Fibroblast of the conjunctiva (primary cell): ENCODE measurements around the gene PDYN.

Experiments
- DNase-seq: peaks from one replicate; pipeline ENCODE4 v3.0.0-alpha.2; 2010; ENCODE audit warnings: low read depth

Gene PDYN

GRCh38 chr20:1934721-1935573 lies 58.9 kb downstream of the PDYN start:
- DNase-seq, result peak; percentile 77

- DNase-seq, result peak; percentile 77
These were observed 59.7 kb downstream of the PDYN start for GRCh38 chr20:1934156-1934555.

DNA sequence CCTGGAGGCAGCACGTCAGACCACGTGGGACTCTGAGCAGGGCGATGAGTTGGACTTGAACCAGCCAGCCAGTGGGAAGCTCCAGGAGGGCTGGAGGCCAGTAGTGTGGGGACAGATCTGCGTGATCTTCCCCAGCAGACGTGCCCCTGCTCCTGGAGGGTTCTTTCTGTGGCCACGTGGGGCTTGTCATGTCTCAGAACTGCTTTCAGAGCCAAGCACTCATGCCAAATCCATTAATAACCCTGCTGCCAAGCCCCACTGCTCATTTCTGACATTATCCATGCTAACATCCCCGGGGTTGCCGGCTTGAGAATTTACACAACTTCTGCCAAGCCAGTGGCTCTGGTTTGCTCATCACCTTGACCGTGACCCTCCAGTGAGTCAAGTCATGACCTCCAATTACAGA lies 60.4 kb downstream of the PDYN start:
- DNase-seq, result peak; percentile 20

- no peak for DNase-seq
These were observed 60.9 kb downstream of the PDYN start for GRCh38 chr20:1932971-1933370.

GRCh38 chr20:1931830-1932229 lies 62.0 kb downstream of the PDYN start:
- no peak for DNase-seq

DNA sequence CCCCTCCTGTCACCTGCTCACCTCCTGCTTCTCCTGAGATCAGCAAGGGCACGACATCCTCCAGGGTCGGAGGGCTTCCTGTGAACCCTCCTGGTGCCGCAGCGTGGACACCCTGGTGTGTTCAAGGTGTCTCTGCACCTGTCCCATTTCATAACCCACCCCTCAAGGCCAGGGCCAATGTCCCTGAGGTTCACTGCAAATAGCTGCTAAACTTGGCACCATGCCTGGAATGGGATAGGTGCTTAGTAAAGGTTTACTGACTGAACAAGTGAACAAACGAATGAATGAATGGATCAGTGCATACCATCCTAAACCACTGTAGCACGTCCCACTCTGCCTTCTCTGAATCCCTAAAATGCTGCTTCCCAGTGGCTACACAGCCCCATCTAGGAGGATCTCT lies 63.7 kb downstream of the PDYN start:
- DNase-seq, result no peak

DNA sequence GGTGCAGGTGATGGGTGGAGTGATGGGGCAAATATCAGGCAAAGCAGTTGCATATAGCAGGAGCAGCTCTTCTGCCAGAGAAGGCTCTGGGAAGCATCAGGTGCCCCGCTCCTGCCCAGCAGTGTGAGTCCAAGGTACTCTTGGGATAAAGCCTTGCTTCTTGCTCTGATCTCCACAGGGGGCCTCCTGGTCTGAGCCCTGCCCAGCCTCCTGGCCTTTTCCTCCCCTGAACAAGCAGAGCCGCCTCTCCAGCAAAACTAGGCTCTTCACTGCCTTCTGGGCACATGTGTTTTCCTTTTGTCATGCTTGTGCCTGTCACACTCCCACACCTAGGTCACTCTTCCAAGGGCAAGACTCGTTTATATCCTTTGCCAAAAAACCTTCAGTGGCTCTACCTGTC lies 64.4 kb downstream of the PDYN start:
- no peak for DNase-seq

DNA sequence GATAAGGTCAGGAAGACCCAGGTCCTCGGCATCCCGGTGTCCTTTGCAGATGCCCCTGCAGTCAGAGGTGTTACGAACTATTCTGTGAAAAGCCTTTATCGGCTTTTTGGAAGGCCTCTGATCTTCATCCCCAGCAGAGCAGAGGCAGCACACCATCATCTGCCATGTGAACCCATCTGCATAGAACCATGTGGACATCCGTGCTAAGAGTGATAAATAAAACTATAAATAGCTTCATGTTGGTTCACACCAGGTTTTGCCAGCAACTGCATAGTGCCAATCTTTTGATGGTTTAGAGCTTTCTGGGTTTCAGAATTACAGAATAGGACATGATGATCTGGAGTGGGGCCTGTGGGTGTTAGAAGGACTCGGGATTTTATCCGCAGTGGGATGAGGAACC lies 65.1 kb downstream of the PDYN start:
- no peak for DNase-seq
